Dendritic cell treated with granulocyte-macrophage colony-stimulating factor and Interleukin-4, amounts not matched to agents 40 ng/mL and 50 ng/mL, for 4 days (primary cell): Measurements from ENCODE around the gene MCC.
A peak's percentile ranks its signal among the peaks of the same experiment; 100 is the strongest.

ENCODE experiments used
- H3K27ac Mint-ChIP-seq: one replicate; pipeline ENCODE4 v1.8.0; 2022; ENCODE audit warnings: mild to moderate bottlenecking, mixed read lengths
- H3K27me3 Mint-ChIP-seq: one replicate; pipeline ENCODE4 v1.8.0; 2022; ENCODE audit warnings: mild to moderate bottlenecking, mixed read lengths
- H3K36me3 Mint-ChIP-seq: one replicate; pipeline ENCODE4 v1.8.0; 2022; ENCODE audit warnings: low read depth, mixed read lengths
- H3K4me1 Mint-ChIP-seq: one replicate; pipeline ENCODE4 v1.8.0; 2022; ENCODE audit warnings: low read depth, mixed read lengths
- H3K4me3 Mint-ChIP-seq: one replicate; pipeline ENCODE4 v1.8.0; 2022; ENCODE audit warnings: mild to moderate bottlenecking, moderate library complexity, mixed read lengths
- H3K9me3 Mint-ChIP-seq: one replicate; pipeline ENCODE4 v1.8.0; 2022; ENCODE audit warnings: mixed read lengths
- intact Hi-C: fragments of 100-400 bp; cut with micrococcal nuclease; formaldehyde crosslinking; loops from one replicate; pipeline ENCODE4 v1.15.0; 2022

Gene MCC

DNA sequence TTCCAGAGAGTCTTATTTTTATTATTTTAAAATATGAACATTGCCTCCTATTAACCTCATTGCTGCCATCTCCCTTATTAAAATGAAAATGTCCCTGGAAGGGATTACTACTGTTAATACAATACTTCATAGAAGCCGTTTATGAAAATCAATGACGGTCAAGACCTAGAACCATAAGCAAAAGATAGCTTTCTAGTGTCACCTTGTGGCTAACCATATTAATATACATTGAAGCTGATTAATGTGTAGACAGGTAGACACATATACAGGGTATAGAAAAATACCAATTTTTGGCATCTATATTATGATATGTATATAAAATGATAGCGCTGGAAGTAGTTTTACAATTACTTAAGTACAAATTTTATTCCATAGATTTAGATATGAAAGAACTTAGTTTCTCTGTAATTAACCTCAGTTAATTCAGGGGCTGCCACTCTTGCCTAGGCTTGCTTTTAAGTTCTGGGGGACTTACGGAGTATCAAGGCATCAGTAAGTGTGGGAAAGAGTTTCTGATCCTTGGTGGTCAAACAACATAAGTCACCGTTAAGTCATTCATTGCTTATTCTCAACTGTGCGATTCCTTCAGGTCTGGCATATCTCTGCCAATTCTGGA, 22.7 kb upstream of the MCC start:
- H3K4me1 Mint-ChIP-seq: peaks cover 24% of the 10 kb centered on the region

DNA sequence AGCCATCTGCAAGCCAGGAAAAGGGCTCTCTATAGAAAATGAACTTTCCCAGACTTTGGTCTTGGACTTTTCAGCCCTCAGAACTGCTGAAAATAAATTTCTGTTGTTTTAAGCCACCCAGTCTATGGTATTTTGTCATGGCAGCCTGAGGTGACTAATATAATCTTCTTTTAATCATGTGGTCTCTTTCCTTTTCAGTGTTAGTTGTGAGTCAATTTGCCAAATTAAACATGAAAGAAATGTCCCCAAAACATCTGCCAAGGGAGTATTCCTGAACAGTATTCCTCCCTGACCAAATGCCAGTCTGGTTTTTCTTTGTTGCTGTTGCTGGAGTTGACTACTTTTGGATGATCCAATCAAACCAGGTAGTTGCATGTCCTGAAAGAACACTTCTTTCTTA, 20.5 kb upstream of the MCC start:
- Mint-ChIP-seq H3K27me3 (peaks cover 54% of the 10 kb centered on the region), H3K9me3 (no peaks in the 10 kb centered on the region), H3K4me1 (peaks cover 7% of the 10 kb centered on the region), H3K27ac (no peak overlapping the region), H3K4me3 (no peak overlapping the region), H3K36me3 (peaks cover 3% of the 10 kb centered on the region)
- intact Hi-C loops: no loop called here

More for the DNA sequence above, 22.7 kb upstream of the MCC start:
- peaks cover 44% of the 10 kb centered on the region for H3K27me3 Mint-ChIP-seq
- H3K9me3 Mint-ChIP-seq: no peaks in the 10 kb centered on the region
- peaks cover 15% of the 10 kb centered on the region for H3K36me3 Mint-ChIP-seq
- intact Hi-C loops: loop anchor here (5.0 kb wide), 4 partner anchors 134 to 589 kb away; partner anchors contain the start of genes DCP2 and REEP5
- no peak overlapping the region for H3K27ac Mint-ChIP-seq
- no peak overlapping the region for H3K4me3 Mint-ChIP-seq

DNA sequence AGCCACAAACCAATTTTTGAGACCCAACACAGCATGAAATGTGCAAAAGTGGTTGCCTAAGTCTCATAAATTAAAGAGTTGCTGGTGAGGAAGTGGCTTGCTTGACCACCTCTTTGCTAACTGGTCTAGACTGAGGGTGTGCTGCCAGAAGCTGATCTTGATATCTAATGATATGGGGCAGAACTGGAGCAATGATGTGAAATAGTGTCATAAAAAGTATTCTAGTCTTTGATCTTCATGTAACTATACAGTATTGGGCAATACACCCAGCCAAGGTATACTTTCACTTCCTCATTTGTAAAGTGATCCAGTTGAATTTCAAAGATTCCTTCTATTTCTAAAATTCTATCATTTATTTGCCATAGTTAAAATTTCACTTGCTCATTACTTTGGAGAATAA, 19.3 kb upstream of the MCC start:
- intact Hi-C loops: no loop called here
- H3K4me3 Mint-ChIP-seq: no peak overlapping the region
- H3K27ac Mint-ChIP-seq: no peak overlapping the region
- H3K9me3 Mint-ChIP-seq: no peaks in the 10 kb centered on the region
- peaks cover 7% of the 10 kb centered on the region for H3K4me1 Mint-ChIP-seq
- no peaks in the 10 kb centered on the region for H3K36me3 Mint-ChIP-seq
- peaks cover 65% of the 10 kb centered on the region for H3K27me3 Mint-ChIP-seq

DNA sequence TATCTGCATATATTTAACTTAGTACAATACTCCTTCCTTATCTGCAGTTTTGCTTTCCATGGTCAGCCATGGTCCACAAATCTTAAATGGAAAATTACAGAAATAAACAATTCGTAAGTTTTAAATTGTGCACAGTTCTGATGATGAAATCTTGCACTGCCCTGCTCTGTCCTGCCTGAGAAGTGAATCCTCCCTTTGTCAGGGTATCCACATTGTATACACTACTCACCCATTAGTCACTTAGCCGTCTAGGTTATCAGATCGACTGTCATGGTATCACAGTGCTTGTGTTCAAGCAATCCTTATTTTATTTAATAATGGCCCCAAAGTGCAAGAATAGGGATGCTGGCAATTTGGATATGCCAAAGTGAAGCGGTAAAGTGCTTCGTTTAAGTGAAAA, 16.9 kb upstream of the MCC start:
- Mint-ChIP-seq H3K4me3 (no peak overlapping the region), H3K4me1 (no peaks in the 10 kb centered on the region), H3K27ac (no peak overlapping the region), H3K9me3 (no peaks in the 10 kb centered on the region), H3K27me3 (peaks cover 75% of the 10 kb centered on the region), H3K36me3 (no peaks in the 10 kb centered on the region)
- intact Hi-C loops: no loop called here

DNA sequence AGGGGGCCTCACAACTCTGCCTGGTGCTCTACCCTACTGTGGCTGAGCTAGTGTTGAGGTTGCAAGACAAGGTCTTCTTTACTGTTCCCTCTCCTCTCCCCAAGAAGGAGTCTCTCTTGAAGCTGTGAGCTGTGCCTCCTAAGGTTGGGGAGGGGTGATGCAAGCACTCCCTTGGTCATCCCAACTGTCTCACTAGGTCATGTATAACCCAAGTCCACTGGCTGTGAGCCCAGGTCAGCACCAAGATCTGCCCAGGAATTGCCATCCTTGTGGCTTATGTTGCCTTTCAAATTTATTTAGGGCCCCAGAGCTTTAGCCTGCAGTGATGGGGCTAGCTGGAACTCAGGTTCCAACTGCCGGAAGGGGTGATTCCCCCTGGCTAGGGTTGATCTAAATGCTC, 14.9 kb upstream of the MCC start:
- H3K4me1 Mint-ChIP-seq: no peaks in the 10 kb centered on the region
- H3K36me3 Mint-ChIP-seq: no peaks in the 10 kb centered on the region
- H3K9me3 Mint-ChIP-seq: no peaks in the 10 kb centered on the region
- intact Hi-C loops: no loop called here
- H3K27me3 Mint-ChIP-seq: peaks cover 77% of the 10 kb centered on the region
- H3K27ac Mint-ChIP-seq: no peak overlapping the region
- no peak overlapping the region for H3K4me3 Mint-ChIP-seq

DNA sequence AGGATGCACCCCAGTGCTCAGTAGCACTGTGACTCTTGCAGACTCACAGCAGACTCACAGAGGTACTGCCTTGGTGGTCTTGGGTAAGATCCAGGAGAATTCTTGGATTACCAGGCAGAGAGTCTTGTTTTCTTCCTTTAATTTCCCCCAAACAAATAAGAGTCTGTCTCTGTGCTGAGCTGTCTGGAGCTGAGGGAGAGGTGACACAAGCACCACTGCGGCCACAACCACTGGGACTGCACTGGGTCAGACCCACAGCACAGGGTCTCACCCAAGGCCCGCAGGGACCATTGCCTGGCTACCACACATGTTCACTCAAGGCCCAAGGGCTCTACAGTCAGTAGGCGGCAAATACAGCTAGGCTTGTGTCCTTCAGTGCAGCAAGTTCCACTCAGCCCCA, 13.8 kb upstream of the MCC start:
- intact Hi-C loops: no loop called here
- H3K27ac Mint-ChIP-seq: no peak overlapping the region
- no peak overlapping the region for H3K4me3 Mint-ChIP-seq
- H3K36me3 Mint-ChIP-seq: no peaks in the 10 kb centered on the region
- no peaks in the 10 kb centered on the region for H3K9me3 Mint-ChIP-seq
- peaks cover 82% of the 10 kb centered on the region for H3K27me3 Mint-ChIP-seq
- no peaks in the 10 kb centered on the region for H3K4me1 Mint-ChIP-seq

DNA sequence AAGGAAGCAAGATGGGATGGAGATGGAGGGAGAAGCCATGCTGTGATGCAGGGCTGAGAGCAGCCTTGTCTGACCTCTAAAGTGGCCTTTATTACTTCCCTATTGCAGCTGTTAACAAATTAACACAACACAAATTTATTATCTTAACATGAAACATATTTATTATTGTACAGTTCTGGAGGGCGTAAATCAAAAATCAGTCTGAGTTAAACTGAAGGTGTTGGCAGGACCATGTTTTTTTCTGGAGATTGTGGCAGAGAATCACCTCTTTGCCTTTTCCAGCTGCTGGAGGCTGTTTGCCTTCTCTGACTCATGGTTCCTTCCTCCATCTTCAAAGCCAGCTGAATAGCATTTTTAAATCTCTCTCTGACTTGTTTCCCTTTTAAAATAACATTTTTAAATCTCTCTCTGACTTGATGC, 7.2 kb upstream of the MCC start:
- no peak overlapping the region for H3K4me3 Mint-ChIP-seq
- H3K36me3 Mint-ChIP-seq: peaks cover 6% of the 10 kb centered on the region
- H3K27me3 Mint-ChIP-seq: peaks cover 84% of the 10 kb centered on the region
- H3K9me3 Mint-ChIP-seq: peaks cover 10% of the 10 kb centered on the region
- intact Hi-C loops: no loop called here
- H3K27ac Mint-ChIP-seq: no peak overlapping the region
- H3K4me1 Mint-ChIP-seq: no peaks in the 10 kb centered on the region

DNA sequence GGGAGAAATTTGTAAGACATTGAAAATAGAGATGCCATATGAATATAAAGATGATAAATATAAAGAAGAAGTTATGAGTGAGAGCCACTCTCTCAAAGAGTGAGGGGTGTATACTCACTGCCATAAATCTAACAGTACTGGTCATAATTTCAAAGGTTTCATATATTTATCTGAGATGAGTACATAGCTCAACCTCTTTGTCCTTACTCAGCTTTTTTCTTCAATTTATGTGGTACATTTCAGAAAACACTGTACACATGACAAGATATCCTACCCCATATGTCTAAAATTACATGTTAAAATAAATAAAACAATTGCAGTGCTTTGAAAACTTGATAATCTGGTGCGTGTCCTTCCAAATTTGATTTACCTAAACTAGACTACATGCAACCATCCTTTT, 5.2 kb upstream of the MCC start:
- intact Hi-C loops: no loop called here
- H3K27ac Mint-ChIP-seq: no peak overlapping the region
- H3K9me3 Mint-ChIP-seq: peaks cover 23% of the 10 kb centered on the region
- peaks cover 12% of the 10 kb centered on the region for H3K4me1 Mint-ChIP-seq
- peaks cover 7% of the 10 kb centered on the region for H3K36me3 Mint-ChIP-seq
- no peak overlapping the region for H3K4me3 Mint-ChIP-seq
- H3K27me3 Mint-ChIP-seq: peaks cover 86% of the 10 kb centered on the region

DNA sequence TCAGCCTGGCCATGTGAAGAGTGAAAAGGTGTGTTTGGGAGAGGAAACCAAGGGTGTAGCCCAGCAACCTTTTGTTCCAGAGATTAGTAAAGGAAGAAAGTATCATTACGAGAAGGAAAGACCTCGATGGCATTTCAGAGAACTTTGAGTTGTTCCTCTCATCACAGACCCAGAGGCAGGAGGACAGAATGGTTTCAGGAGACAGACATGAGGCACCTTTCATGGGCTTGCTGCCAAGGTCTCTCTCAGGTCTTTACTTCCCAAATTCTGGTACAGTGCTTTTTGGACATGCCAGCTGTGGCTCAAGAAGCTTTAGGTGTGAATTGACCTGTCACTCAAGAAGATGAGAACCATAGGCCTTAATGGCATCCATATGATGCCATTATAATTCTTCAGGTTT, 2.8 kb upstream of the MCC start:
- no peak overlapping the region for H3K4me3 Mint-ChIP-seq
- peaks cover 88% of the 10 kb centered on the region for H3K27me3 Mint-ChIP-seq
- peaks cover 25% of the 10 kb centered on the region for H3K4me1 Mint-ChIP-seq
- peaks cover 23% of the 10 kb centered on the region for H3K9me3 Mint-ChIP-seq
- H3K36me3 Mint-ChIP-seq: peaks cover 7% of the 10 kb centered on the region
- no peak overlapping the region for H3K27ac Mint-ChIP-seq
- intact Hi-C loops: no loop called here

DNA sequence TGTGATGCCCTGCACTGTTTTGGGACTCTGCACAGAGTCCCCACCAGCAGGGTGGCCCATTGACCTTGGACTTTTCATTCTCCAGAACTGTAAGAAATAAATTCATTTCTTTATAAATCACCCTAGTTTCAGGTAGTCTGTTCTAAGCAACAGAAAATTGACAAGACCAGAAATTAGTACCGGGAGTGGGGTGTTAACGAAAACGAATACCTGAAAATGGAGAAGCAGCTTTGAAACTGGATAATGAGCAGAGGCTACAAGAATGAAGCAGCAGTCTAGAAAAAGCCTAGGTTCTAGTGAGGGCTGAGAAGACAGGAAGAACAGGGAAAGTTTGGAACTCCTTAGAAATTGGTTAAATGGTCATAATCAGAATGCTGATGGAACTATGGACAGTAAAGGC, 2.1 kb upstream of the MCC start:
- Mint-ChIP-seq H3K36me3 (peaks cover 7% of the 10 kb centered on the region), H3K27me3 (peaks cover 89% of the 10 kb centered on the region), H3K9me3 (peaks cover 23% of the 10 kb centered on the region), H3K4me1 (peaks cover 25% of the 10 kb centered on the region), H3K27ac (no peak overlapping the region), H3K4me3 (no peak overlapping the region)
- intact Hi-C loops: no loop called here

DNA sequence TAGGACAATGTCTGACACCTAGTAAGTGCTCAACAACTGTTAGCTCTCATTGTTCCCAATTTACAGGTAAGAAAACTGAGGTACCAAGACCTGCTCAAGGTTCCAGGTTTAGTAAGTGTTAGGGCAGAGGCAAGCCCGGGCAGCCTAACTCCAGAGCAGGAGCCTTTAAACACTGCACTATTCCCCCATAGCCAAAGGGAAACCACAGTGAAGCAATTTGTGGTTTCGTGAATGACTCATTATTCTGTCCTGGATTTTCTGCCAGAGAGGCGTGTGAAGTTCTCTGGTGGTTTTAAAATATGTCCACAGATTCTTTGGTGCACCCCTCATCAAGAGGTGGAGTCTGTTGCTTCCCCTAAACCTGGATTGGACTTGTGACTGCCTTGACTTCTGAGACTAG, 1.0 kb upstream of the MCC start:
- H3K9me3 Mint-ChIP-seq: peaks cover 23% of the 10 kb centered on the region
- peaks cover 91% of the 10 kb centered on the region for H3K27me3 Mint-ChIP-seq
- intact Hi-C loops: no loop called here
- no peak overlapping the region for H3K27ac Mint-ChIP-seq
- H3K4me1 Mint-ChIP-seq: peaks cover 25% of the 10 kb centered on the region
- peaks cover 7% of the 10 kb centered on the region for H3K36me3 Mint-ChIP-seq
- no peak overlapping the region for H3K4me3 Mint-ChIP-seq

DNA sequence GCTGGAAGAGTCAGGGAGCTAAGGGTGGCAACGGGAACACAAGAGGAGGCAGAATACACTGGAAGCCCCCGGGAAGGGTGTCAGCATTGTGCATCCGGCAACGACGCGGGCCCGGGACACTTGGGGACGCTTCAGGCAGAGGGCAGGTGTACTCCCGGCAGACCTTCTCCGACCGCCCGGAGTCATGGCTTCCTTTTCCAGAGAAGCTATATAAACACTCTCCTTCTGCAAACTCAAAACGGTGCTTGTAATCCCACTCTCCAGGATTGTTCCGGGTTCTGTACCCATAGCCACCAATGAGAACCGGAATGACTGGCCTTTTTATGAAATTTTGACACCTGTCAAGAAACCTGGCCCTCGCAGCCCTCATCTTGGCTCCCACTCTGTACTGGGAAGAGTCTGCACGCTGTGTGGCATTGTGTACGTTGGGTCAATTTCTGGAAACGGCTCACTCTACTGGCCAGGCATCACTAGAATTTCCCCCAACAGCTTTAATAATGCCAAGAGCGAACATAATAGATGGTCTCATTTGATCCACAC, 462 bp upstream of the MCC start:
- Mint-ChIP-seq H3K9me3 (peaks cover 23% of the 10 kb centered on the region), H3K36me3 (peaks cover 7% of the 10 kb centered on the region), H3K4me1 (peaks cover 25% of the 10 kb centered on the region), H3K4me3 (peak overlapping the region; percentile 78), H3K27me3 (peaks cover 89% of the 10 kb centered on the region), H3K27ac (no peak overlapping the region)
- intact Hi-C loops: no loop called here

DNA sequence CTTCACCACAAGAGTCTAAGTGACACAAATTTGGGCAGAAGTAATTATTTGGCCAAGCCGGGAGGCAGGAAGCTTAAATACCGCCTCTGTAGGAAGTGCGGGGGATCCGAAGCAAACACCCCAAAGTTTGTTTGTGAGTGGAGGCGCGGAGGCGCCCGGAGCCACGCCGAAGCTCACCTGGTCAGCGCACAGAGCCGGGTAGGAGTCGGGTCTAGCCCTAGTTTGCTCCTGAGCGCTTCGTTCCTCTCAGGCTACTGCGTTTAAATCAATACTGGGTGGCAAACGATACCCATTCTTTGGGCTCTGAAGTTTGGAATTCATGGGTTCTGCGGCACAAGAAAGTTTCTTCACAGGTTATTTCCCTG, 855 bp downstream of the MCC start:
- intact Hi-C loops: no loop called here
- Mint-ChIP-seq H3K4me1 (peaks cover 25% of the 10 kb centered on the region), H3K4me3 (peak overlapping the region; percentile 78), H3K27ac (no peak overlapping the region), H3K27me3 (peaks cover 85% of the 10 kb centered on the region), H3K9me3 (peaks cover 23% of the 10 kb centered on the region), H3K36me3 (peaks cover 7% of the 10 kb centered on the region)

DNA sequence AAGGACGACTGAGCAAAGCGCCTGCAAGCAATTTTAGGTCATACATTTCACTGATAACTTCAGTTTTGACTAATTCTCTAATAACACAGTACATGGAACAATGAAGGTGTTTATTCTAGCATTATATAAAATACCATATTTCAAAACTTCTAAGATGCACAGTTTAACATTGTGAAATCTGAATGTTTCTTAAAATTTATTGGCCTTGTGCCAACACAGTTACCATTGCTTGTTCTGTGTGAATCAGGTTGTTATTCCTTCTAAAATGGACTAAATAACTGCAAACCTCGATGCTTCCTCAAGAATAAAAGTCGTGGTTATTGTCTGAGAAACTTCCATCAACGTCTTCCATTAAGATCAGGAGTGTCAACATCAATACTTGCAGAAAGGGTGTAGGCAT, 8.0 kb downstream of the MCC start:
- H3K27me3 Mint-ChIP-seq: peaks cover 58% of the 10 kb centered on the region
- no peaks in the 10 kb centered on the region for H3K36me3 Mint-ChIP-seq
- H3K9me3 Mint-ChIP-seq: no peaks in the 10 kb centered on the region
- intact Hi-C loops: no loop called here
- H3K4me3 Mint-ChIP-seq: no peak overlapping the region
- H3K27ac Mint-ChIP-seq: no peak overlapping the region
- no peaks in the 10 kb centered on the region for H3K4me1 Mint-ChIP-seq

DNA sequence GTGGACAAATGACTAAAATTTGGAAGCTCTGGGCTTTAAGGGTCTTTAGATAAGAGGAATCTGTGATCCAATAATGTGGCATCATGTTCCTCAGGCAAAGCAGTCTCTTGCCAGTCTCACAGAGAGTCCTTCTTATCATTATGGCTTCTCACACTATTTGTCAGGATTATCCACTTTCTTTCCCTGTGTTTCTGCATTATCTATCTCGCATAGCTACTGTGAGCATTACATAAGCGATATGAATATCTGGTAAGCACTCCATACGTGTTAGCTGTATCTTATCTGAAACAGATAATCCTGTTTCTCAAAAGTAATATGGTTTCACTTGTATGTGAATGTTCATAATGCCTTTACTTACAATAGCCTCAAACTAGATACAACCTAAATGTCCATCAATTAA, 9.6 kb downstream of the MCC start:
- no peak overlapping the region for H3K4me3 Mint-ChIP-seq
- H3K9me3 Mint-ChIP-seq: no peaks in the 10 kb centered on the region
- peaks cover 58% of the 10 kb centered on the region for H3K27me3 Mint-ChIP-seq
- no peaks in the 10 kb centered on the region for H3K4me1 Mint-ChIP-seq
- H3K27ac Mint-ChIP-seq: no peak overlapping the region
- intact Hi-C loops: no loop called here
- H3K36me3 Mint-ChIP-seq: no peaks in the 10 kb centered on the region
